GM18517 (cell line): ENCODE results near the gene CTAGE15.
A peak's percentile ranks its signal among the peaks of the same experiment; 100 is the strongest.
"Not testable (repeated sequence)": the region's sequence is repeated elsewhere in the genome, so short reads cannot be mapped to it uniquely, and the experiment has no call there.

ENCODE experiments used
- ATAC-seq: cut with Tn5 transposase; IDR thresholded peaks from one replicate; pipeline ENCODE4 v1.9.1; 2021; ENCODE audit warnings: mild to moderate bottlenecking, moderate library complexity; ENCODE audit not compliant: unreplicated experiment

Gene CTAGE15

GRCh38 chr7:143571501-143571900 lies at the start of gene CTAGE15:
CTAGE15 (plus strand) TSS chr7:143571801; CDS start chr7:143571818, 17 bp downstream.
- not testable (repeated sequence) for ATAC-seq

- not testable (repeated sequence) for ATAC-seq
These were observed 49.2 kb upstream of the CTAGE15 start for GRCh38 chr7:143522309-143522916.

- not testable (repeated sequence) for ATAC-seq
These were observed 40.3 kb upstream of the CTAGE15 start for GRCh38 chr7:143531169-143531926.

- ATAC-seq: not testable (repeated sequence)
These were observed 39.7 kb upstream of the CTAGE15 start for GRCh38 chr7:143531932-143532331.

GRCh38 chr7:143533213-143533839 lies 38.3 kb upstream of the CTAGE15 start:
- ATAC-seq: not testable (repeated sequence)

GRCh38 chr7:143536443-143536842 lies 35.2 kb upstream of the CTAGE15 start:
- ATAC-seq: not testable (repeated sequence)

- ATAC-seq: not testable (repeated sequence)
These were observed 28.1 kb upstream of the CTAGE15 start for GRCh38 chr7:143543288-143544038.

- ATAC-seq: not testable (repeated sequence)
These were observed 15.6 kb upstream of the CTAGE15 start for GRCh38 chr7:143555968-143556367.

GRCh38 chr7:143563306-143563705 lies 8.3 kb upstream of the CTAGE15 start:
- not testable (repeated sequence) for ATAC-seq

- ATAC-seq: not testable (repeated sequence)
These were observed 5.6 kb upstream of the CTAGE15 start for GRCh38 chr7:143566001-143566400.

GRCh38 chr7:143588183-143588582 lies 16.6 kb downstream of the CTAGE15 start:
- not testable (repeated sequence) for ATAC-seq

GRCh38 chr7:143589897-143590296 lies 18.3 kb downstream of the CTAGE15 start:
- ATAC-seq: not testable (repeated sequence)

GRCh38 chr7:143598086-143598485 lies 26.5 kb downstream of the CTAGE15 start:
- not testable (repeated sequence) for ATAC-seq

GRCh38 chr7:143603549-143603948 lies 31.9 kb downstream of the CTAGE15 start:
- not testable (repeated sequence) for ATAC-seq

GRCh38 chr7:143606088-143606487 lies 34.5 kb downstream of the CTAGE15 start:
- ATAC-seq: not testable (repeated sequence)

GRCh38 chr7:143615545-143615944 lies 43.9 kb downstream of the CTAGE15 start:
- not testable (repeated sequence) for ATAC-seq

- ATAC-seq: not testable (repeated sequence)
These were observed 45.6 kb downstream of the CTAGE15 start for GRCh38 chr7:143617204-143617603.

GRCh38 chr7:143620058-143620457 lies 48.5 kb downstream of the CTAGE15 start:
- ATAC-seq: peak; percentile 14

GRCh38 chr7:143620646-143621045 lies 49.0 kb downstream of the CTAGE15 start, which contains the start of gene TCAF2:
TCAF2 (plus strand) TSS chr7:143620974.
- ATAC-seq: peak; percentile 84

- peak; percentile 40 for ATAC-seq
These were observed 49.6 kb downstream of the CTAGE15 start for GRCh38 chr7:143621175-143621574.

- peak; percentile 40 for ATAC-seq
These were observed 50.5 kb downstream of the CTAGE15 start for GRCh38 chr7:143622130-143622529.
